ENCODE measurements around the gene SLC30A9. TPM values are rescaled to one million over a fixed set of nuclear protein-coding genes. Genes with fewer than 3 reads are reported as not detected.

SLC30A9 gene
- total and polyA plus RNA-seq, 2 donors (not counting 3 experiments of a cell fraction or from before 2014, with no cell fraction given): 24.5 to 40.6 TPM

DNA sequence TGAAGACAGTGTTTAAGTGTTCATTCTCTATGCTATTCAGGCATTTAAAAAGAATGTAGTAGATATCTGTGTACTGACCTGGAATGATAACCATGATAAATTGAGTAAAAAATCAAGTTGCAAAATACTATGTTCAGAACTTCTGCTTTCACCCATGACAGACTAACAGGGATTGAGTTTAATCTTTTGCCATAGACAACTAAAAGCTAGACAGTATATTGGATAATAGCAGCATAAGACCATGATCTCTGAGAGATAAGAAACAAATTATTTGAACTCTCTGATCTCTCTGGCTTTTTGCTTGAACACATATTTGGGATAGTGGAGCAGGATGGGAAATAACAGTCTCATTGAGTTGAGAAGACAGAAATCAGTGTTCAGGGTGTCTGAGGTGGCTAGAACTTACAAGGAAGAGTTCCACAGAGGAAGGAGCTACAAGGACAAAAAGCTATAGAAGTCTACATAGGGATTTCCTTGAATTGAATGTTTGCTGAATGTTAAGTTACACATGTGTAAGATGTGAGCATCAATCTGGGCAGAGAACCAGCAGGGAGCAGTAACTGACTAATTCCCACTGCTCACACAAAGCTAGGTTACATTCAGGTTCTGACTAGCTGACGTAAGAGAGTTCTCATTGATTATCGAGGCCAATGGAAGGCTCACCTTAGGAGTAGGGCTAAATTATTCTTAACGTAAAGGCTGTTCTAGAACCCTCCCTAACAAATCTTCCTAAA is 60.4 kb downstream of the SLC30A9 start:
- Histone ChIP-seq H3K4me2 (ENCODE audit: insufficient read depth, low read length) (no peak overlapping the region), H4K20me1 (replicated peaks; ENCODE audit: control insufficient read depth, extremely low read depth, insufficient read depth, low read length) (no peaks in the 10 kb centered on the region), H3K79me2 (ENCODE audit: control insufficient read depth, insufficient read depth, low read length) (no peaks in the 10 kb centered on the region), H3K4me1 (ENCODE audit: control insufficient read depth, extremely low read depth, insufficient read depth, low read length) (peaks cover 6% of the 10 kb centered on the region), H2AFZ (ENCODE audit: low read depth, low read length) (no peak overlapping the region), H3K9me3 (replicated peaks; ENCODE audit: control insufficient read depth, insufficient read depth, low read length) (no peaks in the 10 kb centered on the region), H3K36me3 (ENCODE audit: control insufficient read depth in 2 of 2, extremely low read depth in 1 of 2, insufficient read depth in 2 of 2, low read length in 2 of 2) (peaks cover 0 to 2% of the 10 kb centered on the region in 2 experiments), H3K9me1 (replicated peaks; ENCODE audit: control insufficient read depth, extremely low read depth, insufficient read depth, low read length) (no peaks in the 10 kb centered on the region), H3K27me3 (ENCODE audit: control insufficient read depth in 2 of 2, insufficient read depth in 2 of 2, low read length in 2 of 2) (no peaks in the 10 kb centered on the region), H3K9ac (replicated peaks; ENCODE audit: extremely low read depth, insufficient read depth, low read length) (no peak overlapping the region), H3K27ac (ENCODE audit: insufficient read depth, low read depth, low read length) (no peak overlapping the region), H3K4me3 (replicated peaks in 1 of 3; ENCODE audit: insufficient read depth in 1 of 3, low read depth in 1 of 3, low read length in 3 of 3) (no peak overlapping the region)
- ChIA-PET POLR2A (no interaction called here), CTCF (interaction anchor here (1.0 to 1.1 kb wide), 3 partner anchors 8 to 41 kb away, joined by 3 read pairs; no protein-coding TSS in a partner anchor)
- dilution Hi-C loops (cut with MboI; ENCODE audit: extremely low pct_ligation_motif_present, low sequenced_read_pairs): no loop called here
- FAIRE-seq (no peak), DNase-seq (ENCODE audit: low read depth, low spot score) (no peak)
- intact Hi-C loops (cut with micrococcal nuclease): no loop called here
- TF ChIP-seq EZH2 (IDR thresholded peaks at IDR 0.05; ENCODE audit: borderline replicate concordance, low read depth, low read length, severe bottlenecking): no peak
- TF ChIP-seq, protein P1, sequence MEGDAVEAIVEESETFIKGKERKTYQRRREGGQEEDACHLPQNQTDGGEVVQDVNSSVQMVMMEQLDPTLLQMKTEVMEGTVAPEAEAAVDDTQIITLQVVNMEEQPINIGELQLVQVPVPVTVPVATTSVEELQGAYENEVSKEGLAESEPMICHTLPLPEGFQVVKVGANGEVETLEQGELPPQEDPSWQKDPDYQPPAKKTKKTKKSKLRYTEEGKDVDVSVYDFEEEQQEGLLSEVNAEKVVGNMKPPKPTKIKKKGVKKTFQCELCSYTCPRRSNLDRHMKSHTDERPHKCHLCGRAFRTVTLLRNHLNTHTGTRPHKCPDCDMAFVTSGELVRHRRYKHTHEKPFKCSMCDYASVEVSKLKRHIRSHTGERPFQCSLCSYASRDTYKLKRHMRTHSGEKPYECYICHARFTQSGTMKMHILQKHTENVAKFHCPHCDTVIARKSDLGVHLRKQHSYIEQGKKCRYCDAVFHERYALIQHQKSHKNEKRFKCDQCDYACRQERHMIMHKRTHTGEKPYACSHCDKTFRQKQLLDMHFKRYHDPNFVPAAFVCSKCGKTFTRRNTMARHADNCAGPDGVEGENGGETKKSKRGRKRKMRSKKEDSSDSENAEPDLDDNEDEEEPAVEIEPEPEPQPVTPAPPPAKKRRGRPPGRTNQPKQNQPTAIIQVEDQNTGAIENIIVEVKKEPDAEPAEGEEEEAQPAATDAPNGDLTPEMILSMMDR (IDR thresholded peaks at IDR 0.05; ENCODE audit: extremely low read depth in 1 of 2, insufficient read depth in 1 of 2, low read depth in 1 of 2, low read length in 2 of 2): no peak
- TF ChIP-seq POLR2A (IDR thresholded peaks at IDR 0.05; ENCODE audit: low read depth, low read length): no peak
- no peak for TF ChIP-seq MYC (IDR thresholded peaks at IDR 0.05; ENCODE audit: low read depth, low read length)
- TF ChIP-seq MAX (IDR thresholded peaks at IDR 0.05; ENCODE audit: insufficient read depth, insufficient read length): no peak
- no peak for TF ChIP-seq GATA2 (IDR thresholded peaks at IDR 0.05; ENCODE audit: insufficient read depth, insufficient read length, low read depth, low read length)
- no peak for TF ChIP-seq FOS (IDR thresholded peaks at IDR 0.05; ENCODE audit: borderline replicate concordance, insufficient read depth, low read length)
- TF ChIP-seq POLR2AphosphoS5 (IDR thresholded peaks at IDR 0.05; ENCODE audit: insufficient read depth, low read depth, low read length): no peak
- TF ChIP-seq JUN (IDR thresholded peaks at IDR 0.05; ENCODE audit: borderline replicate concordance, insufficient read depth, insufficient read length, low read depth): no peak
- BruUV-seq (replicated peaks): no TSS peak

Measured in endothelial cell of umbilical vein (primary cell).